Activated CD8-positive, alpha-beta memory T cell treated with anti-CD3 and anti-CD28 coated beads for 36 hours (primary cell): ENCODE results near the gene EPHA10. TPM values are rescaled to one million over a fixed set of nuclear protein-coding genes. Genes with fewer than 3 reads are reported as not detected.
"Not testable (repeated sequence)": the region's sequence is repeated elsewhere in the genome, so short reads cannot be mapped to it uniquely, and the experiment has no call there.

Source experiments
- CTCF ChIA-PET: fragments of 350-600 bp; sonication (Branson Sonifier 250); formaldehyde crosslinking; loops from one replicate; lab custom pipeline; 2021; ENCODE audit warnings: antibody characterized with exemption; lab: Charles Lee
- POLR2A ChIA-PET: fragments of 350-600 bp; sonication (Branson Sonifier 250); formaldehyde crosslinking; loops from one replicate; lab custom pipeline; 2021; ENCODE audit warnings: antibody characterized with exemption; lab: Charles Lee
- total RNA-seq, 2 experiments: library from RNA; stranded (reverse); gene quantifications; one replicate each; pipeline ENCODE4 v1.2.3, GENCODE V29; 2021

EPHA10 gene
- total RNA-seq, 2 experiments from 2014 or later = 0.19 TPM; not detected in 1

GRCh38 chr1:37746806-37747205, 18.1 kb downstream of the EPHA10 start:
- ChIA-PET POLR2A (no interaction called here), CTCF (no interaction called here)

- ChIA-PET POLR2A (no interaction called here), CTCF (no interaction called here)
Measured at GRCh38 chr1:37741662-37742061, 23.3 kb downstream of the EPHA10 start.

- CTCF ChIA-PET = no interaction called here
- POLR2A ChIA-PET = no interaction called here
Measured at GRCh38 chr1:37741130-37741529, 23.8 kb downstream of the EPHA10 start.

- ChIA-PET POLR2A (no interaction called here), CTCF (no interaction called here)
Measured at GRCh38 chr1:37739222-37739621, 25.7 kb downstream of the EPHA10 start.

GRCh38 chr1:37738619-37739018, 26.3 kb downstream of the EPHA10 start:
- CTCF ChIA-PET, POLR2A ChIA-PET: not testable (repeated sequence)

GRCh38 chr1:37737975-37738374, 26.9 kb downstream of the EPHA10 start:
- CTCF ChIA-PET, POLR2A ChIA-PET: not testable (repeated sequence)

- CTCF ChIA-PET = interaction anchor here (0.6 kb wide), 1 partner anchor 136 kb away, joined by 4 read pairs; no protein-coding TSS in a partner anchor
- POLR2A ChIA-PET = no interaction called here
Measured at GRCh38 chr1:37734629-37735591, 30.0 kb downstream of the EPHA10 start.

- POLR2A ChIA-PET = no interaction called here
Measured at GRCh38 chr1:37732111-37732780, 32.7 kb downstream of the EPHA10 start.

GRCh38 chr1:37731312-37732019, 33.5 kb downstream of the EPHA10 start:
- ChIA-PET CTCF (no interaction called here), POLR2A (no interaction called here)

More at GRCh38 chr1:37732111-37732780, 32.7 kb downstream of the EPHA10 start:
- CTCF ChIA-PET = no interaction called here

GRCh38 chr1:37730376-37730775, 34.5 kb downstream of the EPHA10 start:
- ChIA-PET POLR2A (no interaction called here), CTCF (no interaction called here)

GRCh38 chr1:37728416-37728815, 36.5 kb downstream of the EPHA10 start:
- CTCF ChIA-PET = no interaction called here
- POLR2A ChIA-PET = no interaction called here

GRCh38 chr1:37726751-37727585, 38.0 kb downstream of the EPHA10 start:
- ChIA-PET CTCF (interaction anchor here (0.6 kb wide), 1 partner anchor 17 kb away, joined by 3 read pairs; no protein-coding TSS in a partner anchor), POLR2A (interaction anchor here (0.6 kb wide), 1 partner anchor 35 kb away, joined by 3 read pairs; the partner anchor contains the start of gene CDCA8)

GRCh38 chr1:37725851-37726613, 38.9 kb downstream of the EPHA10 start:
- POLR2A ChIA-PET = no interaction called here
- CTCF ChIA-PET = no interaction called here

- POLR2A ChIA-PET = no interaction called here
- CTCF ChIA-PET = no interaction called here
Measured at GRCh38 chr1:37724575-37724974, 40.3 kb downstream of the EPHA10 start.

- CTCF ChIA-PET = interaction anchor here (0.6 kb wide), 1 partner anchor 62 kb away, joined by 3 read pairs; no protein-coding TSS in a partner anchor
- POLR2A ChIA-PET = no interaction called here
Measured at GRCh38 chr1:37723390-37724078, 41.4 kb downstream of the EPHA10 start.

GRCh38 chr1:37723072-37723389, 41.9 kb downstream of the EPHA10 start:
- ChIA-PET POLR2A (no interaction called here), CTCF (no interaction called here)

GRCh38 chr1:37722181-37723071, 42.5 kb downstream of the EPHA10 start:
- POLR2A ChIA-PET = no interaction called here
- CTCF ChIA-PET = no interaction called here
